GM20000 (cell line): ENCODE results near the gene CTNNA2.

Experiments
- DNase-seq: peaks from one replicate; pipeline ENCODE4 v3.0.0; 2012; ENCODE audit warnings: low spot score
- CTCF ChIP-seq: IDR thresholded peaks from 2 replicates; pipeline ENCODE4 v1.5.1; 2012; ENCODE audit warnings: mild to moderate bottlenecking, control low read depth; ENCODE audit errors: extremely low read depth, missing control alignments

Gene CTNNA2

GRCh38 chr2:79899196-79899595, 386.3 kb downstream of the CTNNA2 start:
- no peak for TF ChIP-seq CTCF

GRCh38 chr2:79901161-79901560, 388.3 kb downstream of the CTNNA2 start:
- no peak for DNase-seq

More at GRCh38 chr2:79899196-79899595, 386.3 kb downstream of the CTNNA2 start:
- no peak for DNase-seq

GRCh38 chr2:79903222-79904000, 390.6 kb downstream of the CTNNA2 start:
- DNase-seq: no peak
- no peak for TF ChIP-seq CTCF

More at GRCh38 chr2:79901161-79901560, 388.3 kb downstream of the CTNNA2 start:
- no peak for TF ChIP-seq CTCF

GRCh38 chr2:79906139-79906890, 393.5 kb downstream of the CTNNA2 start:
- no peak for TF ChIP-seq CTCF
- no peak for DNase-seq

- no peak for TF ChIP-seq CTCF
- DNase-seq: no peak
Measured at GRCh38 chr2:79909521-79909920, 396.7 kb downstream of the CTNNA2 start.

GRCh38 chr2:79910643-79911042, 397.8 kb downstream of the CTNNA2 start:
- no peak for TF ChIP-seq CTCF
- DNase-seq: no peak

- TF ChIP-seq CTCF: no peak
- DNase-seq: no peak
Measured at GRCh38 chr2:79915455-79915854, 402.6 kb downstream of the CTNNA2 start.
